ENCODE measurements around the gene PKN2. TPM values are rescaled to one million over a fixed set of nuclear protein-coding genes. Genes with fewer than 3 reads are reported as not detected.

The PKN2 gene
- total and polyA plus RNA-seq, 8 donors: 6.5 to 28.8 (median 16.0) TPM

GRCh38 chr1:88673446-88673845 lies 10.6 kb upstream of the PKN2 start:
- no peak overlapping the region for H3K27ac ChIP-seq
- intact Hi-C loops (cut with DNase I): no loop called here
- TF ChIP-seq CTCF (IDR thresholded peaks at IDR 0.05): no peak
- no peaks in the 10 kb centered on the region for H3K27me3 ChIP-seq
- ATAC-seq: no peak
- no peaks in the 10 kb centered on the region for H3K9me3 ChIP-seq
- no peak for DNase-seq
- no peaks in the 10 kb centered on the region for H3K36me3 ChIP-seq
- FAIRE-seq: no peak
- no peak overlapping the region for H3K4me3 ChIP-seq
- H3K4me1 ChIP-seq: no peaks in the 10 kb centered on the region

GRCh38 chr1:88678405-88678804 lies 5.7 kb upstream of the PKN2 start:
- 74 to 82% methylated on average over 3 of the region's 3 CpGs for WGBS, 2 donors
- Histone ChIP-seq H3K4me3 (no peak overlapping the region), H3K27me3 (no peaks in the 10 kb centered on the region), H3K27ac (no peak overlapping the region), H3K9me3 (no peaks in the 10 kb centered on the region), H3K36me3 (no peaks in the 10 kb centered on the region), H3K4me1 (peaks cover 0 to 6% (median 0%) of the 10 kb centered on the region in 3 donors)
- intact Hi-C loops (cut with DNase I): no loop called here
- DNase-seq (no peak), ATAC-seq (no peak), FAIRE-seq (no peak)
- no peak for TF ChIP-seq CTCF (IDR thresholded peaks at IDR 0.05)

- 54 to 74% methylated on average over 3 of the region's 3 CpGs for WGBS, 2 donors
- Histone ChIP-seq H3K4me3 (no peak overlapping the region), H3K27ac (no peak overlapping the region), H3K36me3 (no peaks in the 10 kb centered on the region), H3K27me3 (no peaks in the 10 kb centered on the region), H3K4me1 (peaks cover 0 to 8% (median 2%) of the 10 kb centered on the region in 3 donors), H3K9me3 (no peaks in the 10 kb centered on the region)
- no peak for DNase-seq
- no peak for TF ChIP-seq CTCF (IDR thresholded peaks at IDR 0.05)
- ATAC-seq: no peak
- intact Hi-C loops (cut with DNase I): no loop called here
- FAIRE-seq: no peak
Measured at GRCh38 chr1:88680471-88680870, 3.6 kb upstream of the PKN2 start.

- Histone ChIP-seq H3K36me3 (no peaks in the 10 kb centered on the region), H3K27me3 (no peaks in the 10 kb centered on the region), H3K4me3 (no peak overlapping the region), H3K9me3 (no peaks in the 10 kb centered on the region), H3K4me1 (peaks cover 0 to 13% (median 6%) of the 10 kb centered on the region in 3 donors), H3K27ac (no peak overlapping the region)
- ATAC-seq: no peak
- no peak for TF ChIP-seq CTCF (IDR thresholded peaks at IDR 0.05)
- DNase-seq: no peak
- no peak for FAIRE-seq
- intact Hi-C loops (cut with DNase I): no loop called here
- 91 to 94% methylated on average over 3 of the region's 3 CpGs for WGBS, 2 donors
Measured at GRCh38 chr1:88680911-88681622, 3.0 kb upstream of the PKN2 start.

GRCh38 chr1:88684482-88685258 lies 597 bp downstream of the PKN2 start:
- ATAC-seq: peak; percentile 51 to 63 (median 60)

More at GRCh38 chr1:88684482-88685258, 597 bp downstream of the PKN2 start:
- Histone ChIP-seq H3K36me3 (no peaks in the 10 kb centered on the region), H3K4me3 (peak overlapping the region; percentile 79 to 96 (median 92)), H3K9me3 (no peaks in the 10 kb centered on the region), H3K27ac (peak overlapping the region; percentile 86 to 93 (median 92)), H3K27me3 (no peaks in the 10 kb centered on the region), H3K4me1 (peaks cover 0 to 21% (median 19%) of the 10 kb centered on the region in 3 donors)
- intact Hi-C loops (cut with DNase I): no loop called here
- FAIRE-seq: no peak
- TF ChIP-seq CTCF (IDR thresholded peaks at IDR 0.05): no peak
- 0 to 1% methylated on average over 56 to 58 of the region's 58 CpGs for WGBS, 2 donors
- peak; percentile 42 to 87 (median 63) for DNase-seq

Measured in pancreas (tissue), 10 donors.